GM19099 (cell line): Measurements from ENCODE around the gene FAR1.

Source experiments
- POLR2A ChIP-seq: IDR thresholded peaks from 3 replicates; pipeline ENCODE4 v1.6.1; 2011; ENCODE audit warnings: low read depth; ENCODE audit not compliant: insufficient read length; ENCODE audit errors: extremely low read depth

FAR1 gene

GRCh38 chr11:13745165-13745564 lies 76.7 kb downstream of the FAR1 start:
- no peak for TF ChIP-seq POLR2A

DNA sequence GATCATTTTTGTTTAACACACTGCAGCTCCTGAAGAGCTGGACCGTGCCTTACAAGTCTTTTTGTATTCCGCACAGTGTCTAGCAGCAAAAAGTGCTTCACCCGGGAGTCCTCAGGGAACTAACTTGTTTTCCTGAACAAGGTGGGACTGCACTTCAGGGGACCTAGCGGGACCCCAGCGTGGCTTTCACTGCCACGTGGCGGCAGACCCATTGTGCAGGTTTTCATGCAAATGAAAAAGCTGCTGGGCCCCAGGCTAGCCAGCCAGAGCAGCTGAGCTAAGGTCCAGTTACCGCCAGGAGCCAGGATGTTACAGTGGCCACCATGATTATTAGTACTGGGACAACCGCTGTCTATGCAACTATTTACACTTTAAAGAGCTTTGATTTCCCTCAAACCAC lies 90.6 kb downstream of the FAR1 start:
- no peak for TF ChIP-seq POLR2A

DNA sequence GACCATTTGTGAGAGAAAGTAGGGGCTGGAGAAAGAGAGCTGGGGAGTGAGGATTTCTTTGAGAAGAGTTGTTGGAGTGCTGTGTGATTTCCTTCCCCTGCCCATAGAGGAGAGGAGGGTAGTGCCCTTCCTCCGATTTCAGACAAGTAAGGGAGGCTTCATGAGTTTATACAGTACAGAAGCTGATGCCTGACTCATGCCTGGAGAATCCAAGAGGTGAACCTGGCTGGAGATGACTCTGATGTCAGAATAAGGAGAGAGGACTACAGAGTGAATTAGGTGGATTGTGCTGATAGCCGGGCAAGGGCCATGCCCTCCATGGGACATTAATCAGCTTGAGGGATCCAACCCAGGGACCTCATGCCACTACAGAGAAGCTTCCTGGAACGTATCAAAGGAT lies 91.6 kb downstream of the FAR1 start:
- TF ChIP-seq POLR2A: no peak

DNA sequence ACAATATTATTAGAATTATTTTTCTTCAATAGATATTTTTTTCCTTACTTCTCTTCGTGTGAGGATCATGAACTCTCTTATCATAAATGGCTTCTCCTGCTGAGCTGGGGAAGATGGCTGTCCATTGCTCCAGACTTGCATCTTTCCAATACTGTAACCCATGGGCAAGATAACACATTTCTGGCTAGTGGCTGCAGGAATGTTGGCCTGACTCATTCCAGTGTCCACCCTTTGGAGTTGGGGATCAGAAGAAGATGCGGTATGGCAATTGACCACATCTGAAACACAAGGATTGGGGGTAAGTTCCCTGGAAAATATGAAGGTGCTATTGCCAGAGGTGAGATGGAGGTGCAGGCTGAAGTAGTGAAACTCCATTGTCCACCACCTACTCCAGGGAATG lies 92.8 kb downstream of the FAR1 start:
- no peak for TF ChIP-seq POLR2A

DNA sequence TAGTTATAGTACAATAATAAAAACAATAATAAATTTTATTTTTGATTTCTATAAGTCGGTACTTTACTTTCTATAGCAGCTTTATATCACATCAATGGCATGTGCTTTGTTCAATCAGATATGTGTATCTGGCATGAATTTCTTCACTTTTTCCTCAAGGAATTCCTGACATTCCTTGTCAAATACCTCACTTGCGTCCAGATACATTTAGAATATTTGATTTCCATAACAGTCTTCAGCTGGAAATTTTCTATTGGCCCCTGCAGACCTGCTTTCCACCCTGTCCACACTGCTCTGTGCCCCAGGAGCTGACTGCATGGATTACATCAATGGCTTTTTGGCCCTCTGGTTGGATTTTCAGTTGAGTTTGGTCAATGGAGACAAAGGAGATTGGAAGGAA lies 93.2 kb downstream of the FAR1 start:
- no peak for TF ChIP-seq POLR2A

GRCh38 chr11:13762718-13763117 lies 94.2 kb downstream of the FAR1 start:
- no peak for TF ChIP-seq POLR2A

- no peak for TF ChIP-seq POLR2A
These were observed 94.9 kb downstream of the FAR1 start for GRCh38 chr11:13763341-13763740.

DNA sequence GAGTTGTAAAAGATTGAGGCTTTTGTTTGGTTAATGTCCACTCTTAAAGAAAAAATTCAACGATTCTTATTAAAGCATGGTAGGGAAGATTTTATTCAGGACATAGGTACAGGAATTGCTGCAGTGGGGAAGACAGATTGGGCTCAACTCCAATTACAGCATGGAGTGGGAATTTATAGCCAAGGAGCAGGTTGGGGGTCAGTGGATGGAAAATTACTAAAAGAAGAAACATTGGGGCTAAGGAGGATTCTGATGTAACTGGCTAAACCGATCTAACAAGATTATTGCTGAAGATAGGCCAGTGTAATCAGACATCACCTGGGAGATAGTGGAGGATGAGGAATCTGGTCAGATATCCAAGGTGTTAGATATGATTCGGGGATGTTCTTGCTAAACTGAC lies 97.4 kb downstream of the FAR1 start:
- no peak for TF ChIP-seq POLR2A

DNA sequence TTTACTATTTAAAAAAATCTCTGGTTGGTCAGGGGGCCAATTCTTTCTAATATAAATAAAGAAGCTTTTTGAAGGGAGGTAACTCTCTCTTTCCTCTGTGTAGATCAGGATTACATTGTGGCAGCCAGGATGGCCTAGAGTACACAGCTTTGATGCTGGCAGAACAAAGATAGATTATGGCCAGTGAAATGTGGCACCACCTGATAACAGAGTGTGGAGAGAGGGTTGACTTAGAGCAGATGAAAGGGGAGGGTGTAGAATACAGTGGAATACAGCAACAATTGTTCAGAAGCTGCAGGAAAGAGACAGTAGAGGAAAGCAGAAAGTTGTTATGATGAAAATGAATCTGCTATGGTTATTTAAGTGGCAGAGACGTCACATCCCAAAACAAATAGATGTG lies 99.0 kb downstream of the FAR1 start:
- no peak for TF ChIP-seq POLR2A

DNA sequence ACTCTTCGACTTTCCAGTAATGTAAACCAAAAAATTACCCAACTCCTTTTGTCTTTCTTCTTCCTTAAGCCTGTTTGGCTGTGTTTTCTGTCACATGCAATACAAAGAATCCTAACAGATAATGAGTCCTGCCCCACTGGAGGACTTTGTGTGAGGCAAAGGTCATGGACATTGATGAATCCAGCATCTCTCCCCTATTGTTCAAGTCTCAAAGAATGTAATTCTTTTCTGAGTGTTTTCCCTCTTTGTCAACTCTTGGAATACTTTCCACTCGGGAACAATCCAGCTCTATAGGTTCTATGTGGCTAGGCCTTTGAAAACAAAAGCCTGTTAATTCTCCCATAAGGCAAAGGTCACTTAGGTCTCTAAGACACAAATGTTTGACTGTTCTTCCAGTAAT lies 100.7 kb downstream of the FAR1 start:
- no peak for TF ChIP-seq POLR2A

DNA sequence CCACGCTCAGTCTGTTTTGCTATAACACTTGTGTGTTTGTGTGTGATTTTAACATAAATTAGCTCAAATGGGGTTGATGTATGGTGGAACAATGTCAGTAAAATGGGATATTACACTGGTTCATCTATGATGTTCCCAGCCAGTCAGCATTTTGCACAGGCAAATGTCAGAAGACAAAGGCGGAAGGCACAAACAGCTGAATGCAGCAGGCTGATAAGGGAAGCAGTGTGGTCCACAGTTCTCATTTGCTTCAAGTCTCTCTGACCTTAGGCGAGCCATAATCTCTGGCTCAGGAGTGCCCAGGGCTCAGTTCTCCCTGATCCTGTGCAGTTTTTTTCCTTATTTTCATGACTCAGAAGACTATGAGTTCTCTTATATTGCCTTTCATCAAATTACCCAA lies 102.7 kb downstream of the FAR1 start:
- no peak for TF ChIP-seq POLR2A

- TF ChIP-seq POLR2A: no peak
These were observed 104.0 kb downstream of the FAR1 start for GRCh38 chr11:13772223-13773046.

DNA sequence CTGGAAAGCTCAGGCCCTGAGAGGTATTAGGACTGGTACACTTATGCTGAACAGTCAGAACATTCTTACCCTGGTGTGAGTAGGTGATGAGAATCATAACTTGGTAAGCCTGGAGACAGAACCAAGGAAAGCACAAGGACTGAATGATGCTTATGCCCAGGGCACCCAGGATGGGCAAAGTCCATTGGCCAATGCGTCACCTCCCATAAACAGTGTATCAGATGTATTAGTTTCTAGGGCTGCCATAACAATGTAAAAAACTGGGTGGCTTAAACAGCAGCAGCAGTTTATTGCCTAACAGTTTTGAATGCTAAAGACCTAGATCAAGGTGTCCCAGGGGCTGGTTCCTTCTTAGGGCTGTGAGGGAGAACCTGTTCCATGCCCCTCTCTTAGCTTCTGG lies 107.0 kb downstream of the FAR1 start:
- no peak for TF ChIP-seq POLR2A

- no peak for TF ChIP-seq POLR2A
These were observed 107.8 kb downstream of the FAR1 start for GRCh38 chr11:13776134-13776815.

DNA sequence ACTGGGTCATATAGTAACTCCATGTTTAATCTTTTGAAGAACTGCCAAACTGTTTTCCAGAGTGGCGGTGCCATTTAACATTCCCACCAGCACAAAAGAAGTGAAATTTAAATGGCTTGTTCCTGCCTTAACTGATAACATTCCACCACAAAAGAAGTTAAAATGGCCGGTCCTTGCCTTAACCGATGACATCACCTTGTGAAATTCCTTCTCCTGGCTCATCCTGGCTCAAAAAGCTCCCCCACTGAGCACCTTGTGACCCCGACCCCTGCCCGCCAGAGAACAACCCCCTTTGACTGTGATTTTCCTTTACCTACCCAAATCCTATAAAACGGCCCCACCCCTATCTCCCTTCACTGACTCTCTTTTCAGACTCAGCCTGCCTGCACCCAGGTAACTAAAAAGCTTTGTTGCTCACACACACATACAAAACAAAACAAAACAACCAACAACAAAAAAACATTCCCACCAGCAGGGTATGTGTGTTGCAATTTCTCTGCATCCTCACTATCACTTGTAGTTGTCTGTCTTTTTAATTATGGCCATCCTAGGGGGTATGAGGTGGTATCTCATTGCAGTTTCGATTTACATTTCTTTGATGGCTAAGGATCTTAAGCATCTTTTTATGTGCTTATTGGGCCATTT lies 109.0 kb downstream of the FAR1 start:
- TF ChIP-seq POLR2A: no peak

- no peak for TF ChIP-seq POLR2A
These were observed 109.9 kb downstream of the FAR1 start for GRCh38 chr11:13778345-13778744.
